ENCODE results near the gene RABGAP1. TPM values are rescaled to one million over a fixed set of nuclear protein-coding genes. Genes with fewer than 3 reads are reported as not detected.

Gene RABGAP1
- total RNA-seq, 2 experiments from 2014 or later, result 20.6 to 24.9 TPM

DNA sequence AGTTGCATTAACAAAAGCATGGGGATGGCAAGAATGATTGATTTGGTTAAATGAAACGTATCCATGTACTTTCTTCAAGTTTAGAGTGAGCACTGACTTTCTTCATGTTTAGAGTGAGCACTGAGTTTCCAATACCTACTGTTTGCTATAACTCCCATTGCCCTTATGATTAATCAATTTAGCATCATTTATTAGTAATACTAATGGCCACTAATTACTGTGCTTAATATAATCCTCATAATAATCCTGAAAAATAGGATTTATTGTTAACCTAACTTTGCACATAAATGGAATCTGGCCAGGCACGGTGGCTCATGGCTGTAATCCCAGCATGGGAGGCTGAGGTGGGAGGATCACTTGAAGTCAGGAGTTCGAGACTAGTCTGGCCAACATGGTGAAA lies 70.6 kb downstream of the RABGAP1 start:
- POLR2A ChIA-PET, result no interaction called here
- Histone ChIP-seq H3K9me3 (ENCODE audit: control insufficient read depth in 1 of 2, insufficient read depth in 1 of 2, low read length in 2 of 2) (peaks cover 0 to 4% of the 10 kb centered on the region in 2 experiments), H3K27ac (ENCODE audit: low read depth in 1 of 2, low read length in 2 of 2) (no peak overlapping the region), H3K36me3 (ENCODE audit: insufficient read depth, low read length) (peaks cover 44% of the 10 kb centered on the region), H3K4me3 (ENCODE audit: low read length) (no peak overlapping the region), H3K27me3 (ENCODE audit: control insufficient read depth in 1 of 2, insufficient read depth in 2 of 2, low read length in 2 of 2) (no peaks in the 10 kb centered on the region), H3K4me1 (ENCODE audit: insufficient read depth, low read length) (no peaks in the 10 kb centered on the region)
- CTCF ChIA-PET, result no interaction called here
- Mint-ChIP-seq H3K4me3 (no peak overlapping the region), H3K36me3 (ENCODE audit: low read depth) (peaks cover 75% of the 10 kb centered on the region), H3K27me3 (no peaks in the 10 kb centered on the region), H3K9me3 (peaks cover 3% of the 10 kb centered on the region), H3K4me1 (ENCODE audit: low read depth) (no peaks in the 10 kb centered on the region), H3K27ac (no peak overlapping the region)
- intact Hi-C loops (cut with DNase I, micrococcal nuclease), result no loop called here
- ATAC-seq (ENCODE audit: poor library complexity) (no peak), DNase-seq (no peak)
- TF ChIP-seq, protein P1, sequence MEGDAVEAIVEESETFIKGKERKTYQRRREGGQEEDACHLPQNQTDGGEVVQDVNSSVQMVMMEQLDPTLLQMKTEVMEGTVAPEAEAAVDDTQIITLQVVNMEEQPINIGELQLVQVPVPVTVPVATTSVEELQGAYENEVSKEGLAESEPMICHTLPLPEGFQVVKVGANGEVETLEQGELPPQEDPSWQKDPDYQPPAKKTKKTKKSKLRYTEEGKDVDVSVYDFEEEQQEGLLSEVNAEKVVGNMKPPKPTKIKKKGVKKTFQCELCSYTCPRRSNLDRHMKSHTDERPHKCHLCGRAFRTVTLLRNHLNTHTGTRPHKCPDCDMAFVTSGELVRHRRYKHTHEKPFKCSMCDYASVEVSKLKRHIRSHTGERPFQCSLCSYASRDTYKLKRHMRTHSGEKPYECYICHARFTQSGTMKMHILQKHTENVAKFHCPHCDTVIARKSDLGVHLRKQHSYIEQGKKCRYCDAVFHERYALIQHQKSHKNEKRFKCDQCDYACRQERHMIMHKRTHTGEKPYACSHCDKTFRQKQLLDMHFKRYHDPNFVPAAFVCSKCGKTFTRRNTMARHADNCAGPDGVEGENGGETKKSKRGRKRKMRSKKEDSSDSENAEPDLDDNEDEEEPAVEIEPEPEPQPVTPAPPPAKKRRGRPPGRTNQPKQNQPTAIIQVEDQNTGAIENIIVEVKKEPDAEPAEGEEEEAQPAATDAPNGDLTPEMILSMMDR (IDR thresholded peaks at IDR 0.05), result no peak

DNA sequence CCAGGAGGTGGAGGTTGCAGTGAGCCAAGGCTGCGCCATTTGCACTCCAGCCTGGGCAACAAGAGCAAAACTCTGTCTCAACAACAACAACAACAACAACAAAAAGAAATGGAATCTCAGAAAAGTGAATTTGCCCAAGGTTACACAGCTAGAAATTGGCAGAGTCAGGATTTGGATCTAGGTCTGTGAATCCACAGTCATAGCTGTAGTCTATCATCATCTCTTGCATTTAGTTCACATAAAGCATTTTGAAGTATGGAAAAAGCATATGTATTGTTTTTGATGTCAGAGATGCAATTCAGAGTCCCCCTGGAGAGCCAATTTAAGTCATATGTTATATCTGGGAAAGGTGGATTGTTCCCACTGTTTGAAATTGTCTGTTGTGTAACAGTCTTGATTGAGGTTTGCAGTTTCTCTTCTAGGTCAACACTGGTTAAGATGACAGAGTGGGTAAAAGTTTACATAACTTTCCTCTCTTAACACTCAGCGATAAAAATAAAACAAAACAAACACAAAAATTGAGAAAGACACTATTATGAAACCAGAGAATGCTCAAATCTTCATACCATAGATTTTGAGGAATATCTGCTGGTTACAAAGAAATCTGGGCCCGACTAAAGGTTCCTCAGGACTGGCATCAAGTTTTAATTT lies 71.2 kb downstream of the RABGAP1 start:
- peaks cover 49% of the 10 kb centered on the region for H3K36me3 ChIP-seq (ENCODE audit: insufficient read depth, low read length)
- CTCF ChIA-PET, result no interaction called here

DNA sequence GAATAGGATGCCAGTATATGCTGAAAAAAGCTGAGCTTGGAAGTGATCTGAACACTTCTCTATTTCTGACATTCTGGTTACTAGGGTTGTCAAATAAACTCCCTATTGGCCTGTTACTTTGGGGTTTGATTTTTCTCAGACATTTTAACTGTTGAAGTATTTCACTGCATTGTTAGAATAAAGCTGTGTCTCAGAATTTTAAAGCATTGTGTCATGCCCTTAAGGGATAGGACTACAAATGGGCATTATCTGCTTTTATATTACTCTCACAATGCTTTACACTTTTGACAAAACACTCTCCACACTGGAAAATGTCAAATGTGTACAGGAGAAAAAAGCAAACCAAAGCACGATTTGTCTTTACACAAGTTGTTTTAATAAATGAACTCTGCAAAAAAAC lies 75.8 kb downstream of the RABGAP1 start:
- POLR2A ChIA-PET, result interaction anchor here (0.6 kb wide), 1 partner anchor 20 kb away, joined by 3 read pairs; no protein-coding TSS in a partner anchor
- H3K36me3 ChIP-seq (ENCODE audit: insufficient read depth, low read length), result peaks cover 62% of the 10 kb centered on the region
- no peak overlapping the region for H3K4me3 Mint-ChIP-seq
- no peaks in the 10 kb centered on the region for H3K27me3 Mint-ChIP-seq
- CTCF ChIA-PET, result no interaction called here
- H3K36me3 Mint-ChIP-seq (ENCODE audit: low read depth), result peaks cover 89% of the 10 kb centered on the region
- peaks cover 3% of the 10 kb centered on the region for H3K9me3 Mint-ChIP-seq
- no peaks in the 10 kb centered on the region for H3K4me1 ChIP-seq (ENCODE audit: insufficient read depth, low read length)
- DNase-seq, result no peak
- peaks cover 0 to 4% of the 10 kb centered on the region in 2 experiments for H3K9me3 ChIP-seq (ENCODE audit: control insufficient read depth in 1 of 2, insufficient read depth in 1 of 2, low read length in 2 of 2)
- no peaks in the 10 kb centered on the region for H3K27me3 ChIP-seq (ENCODE audit: control insufficient read depth in 1 of 2, insufficient read depth in 2 of 2, low read length in 2 of 2)
- H3K27ac ChIP-seq (ENCODE audit: low read depth in 1 of 2, low read length in 2 of 2), result no peak overlapping the region
- no peak for ATAC-seq (ENCODE audit: poor library complexity)
- H3K4me3 ChIP-seq (ENCODE audit: low read length), result no peak overlapping the region
- H3K27ac Mint-ChIP-seq, result no peak overlapping the region
- TF ChIP-seq, protein P1 (IDR thresholded peaks at IDR 0.05), result no peak
- no peaks in the 10 kb centered on the region for H3K4me1 Mint-ChIP-seq (ENCODE audit: low read depth)
- intact Hi-C loops (cut with DNase I, micrococcal nuclease), result no loop called here

More for the DNA sequence above, 71.2 kb downstream of the RABGAP1 start:
- Mint-ChIP-seq H3K27me3 (no peaks in the 10 kb centered on the region), H3K9me3 (peaks cover 3% of the 10 kb centered on the region), H3K27ac (no peak overlapping the region), H3K4me1 (ENCODE audit: low read depth) (no peaks in the 10 kb centered on the region), H3K36me3 (ENCODE audit: low read depth) (peaks cover 78% of the 10 kb centered on the region), H3K4me3 (no peak overlapping the region)
- POLR2A ChIA-PET, result no interaction called here
- DNase-seq, result no peak
- ATAC-seq (ENCODE audit: poor library complexity), result no peak
- H3K4me1 ChIP-seq (ENCODE audit: insufficient read depth, low read length), result no peaks in the 10 kb centered on the region
- H3K27me3 ChIP-seq (ENCODE audit: control insufficient read depth in 1 of 2, insufficient read depth in 2 of 2, low read length in 2 of 2), result no peaks in the 10 kb centered on the region
- no peak overlapping the region for H3K4me3 ChIP-seq (ENCODE audit: low read length)
- TF ChIP-seq, protein P1 (IDR thresholded peaks at IDR 0.05), result no peak
- H3K9me3 ChIP-seq (ENCODE audit: control insufficient read depth in 1 of 2, insufficient read depth in 1 of 2, low read length in 2 of 2), result peaks cover 0 to 4% of the 10 kb centered on the region in 2 experiments
- no peak overlapping the region for H3K27ac ChIP-seq (ENCODE audit: low read depth in 1 of 2, low read length in 2 of 2)
- intact Hi-C loops (cut with DNase I, micrococcal nuclease), result no loop called here
